ENCODE results near the gene ADGRF5.

The ADGRF5 gene

GRCh38 chr6:46927066-46927465 is 5.3 kb upstream of the ADGRF5 start:
- no peak for DNase-seq

- DNase-seq = no peak
These were observed 4.7 kb upstream of the ADGRF5 start for GRCh38 chr6:46926481-46926880.

GRCh38 chr6:46925563-46926253 is 4.0 kb upstream of the ADGRF5 start:
- no peak for DNase-seq

GRCh38 chr6:46923476-46923875 is 1.7 kb upstream of the ADGRF5 start:
- no peak for DNase-seq

- no peak for DNase-seq
These were observed 679 bp downstream of the ADGRF5 start for GRCh38 chr6:46921059-46921458.

- no peak for DNase-seq
These were observed 2.9 kb downstream of the ADGRF5 start for GRCh38 chr6:46918806-46919205.

- no peak for DNase-seq
These were observed 4.7 kb downstream of the ADGRF5 start for GRCh38 chr6:46917002-46917545.

- no peak for DNase-seq
These were observed 5.9 kb downstream of the ADGRF5 start for GRCh38 chr6:46915866-46916265.

GRCh38 chr6:46915380-46915779 is 6.4 kb downstream of the ADGRF5 start:
- no peak for DNase-seq

- no peak for DNase-seq
These were observed 7.4 kb downstream of the ADGRF5 start for GRCh38 chr6:46914279-46914810.

- no peak for DNase-seq
These were observed 12.4 kb downstream of the ADGRF5 start for GRCh38 chr6:46909371-46909770.

GRCh38 chr6:46906776-46907175 is 15.0 kb downstream of the ADGRF5 start:
- DNase-seq = no peak

- DNase-seq = no peak
These were observed 17.6 kb downstream of the ADGRF5 start for GRCh38 chr6:46904117-46904516.

- no peak for DNase-seq
These were observed 18.6 kb downstream of the ADGRF5 start for GRCh38 chr6:46903175-46903574.

- DNase-seq = no peak
These were observed 19.8 kb downstream of the ADGRF5 start for GRCh38 chr6:46901882-46902314.

- DNase-seq = no peak
These were observed 21.5 kb downstream of the ADGRF5 start for GRCh38 chr6:46900266-46900665.

- DNase-seq = no peak
These were observed 22.1 kb downstream of the ADGRF5 start for GRCh38 chr6:46899659-46900058.

- DNase-seq = no peak
These were observed 23.7 kb downstream of the ADGRF5 start for GRCh38 chr6:46898006-46898405.

- DNase-seq = no peak
These were observed 24.9 kb downstream of the ADGRF5 start for GRCh38 chr6:46896871-46897270.

- DNase-seq = no peak
These were observed 25.8 kb downstream of the ADGRF5 start for GRCh38 chr6:46895930-46896329.

GRCh38 chr6:46894433-46894832 is 27.3 kb downstream of the ADGRF5 start:
- DNase-seq = no peak

- DNase-seq = no peak
These were observed 28.1 kb downstream of the ADGRF5 start for GRCh38 chr6:46893648-46894047.

- no peak for DNase-seq
These were observed 30.4 kb downstream of the ADGRF5 start for GRCh38 chr6:46891252-46891795.

- DNase-seq = no peak
These were observed 33.2 kb downstream of the ADGRF5 start for GRCh38 chr6:46888578-46888977.

All from stimulated activated CD4-positive, alpha-beta T cell treated with anti-CD3 and anti-CD28 coated beads, Interleukin-4, amount 100 ng/mL, for 1 hour (primary cell).